Activated CD4-positive, alpha-beta T cell treated with anti-CD3 and anti-CD28 coated beads, Interleukin-2, amount 10 ng/mL, durations not matched to agents 7 days and 5 days (primary cell): ENCODE data around the gene TAS2R5. TPM values are rescaled to one million over a fixed set of nuclear protein-coding genes. Genes with fewer than 3 reads are reported as not detected.
"Not testable (repeated sequence)": the region's sequence is repeated elsewhere in the genome, so short reads cannot be mapped to it uniquely, and the experiment has no call there.

Experiments
- CTCF ChIA-PET: fragments of 350-600 bp; sonication (Branson Sonifier 250); formaldehyde crosslinking; loops from one replicate; lab custom pipeline; 2021; ENCODE audit warnings: antibody characterized with exemption; lab: Charles Lee
- POLR2A ChIA-PET: fragments of 350-600 bp; sonication (Branson Sonifier 250); formaldehyde crosslinking; loops from one replicate; lab custom pipeline; 2021; ENCODE audit warnings: antibody characterized with exemption; lab: Charles Lee
- DNase-seq: peaks from one replicate; pipeline ENCODE4 v3.0.0-alpha.2; 2020
- H3K27ac Mint-ChIP-seq: one replicate; pipeline ENCODE4 v1.8.0; 2021; ENCODE audit warnings: mild to moderate bottlenecking, moderate library complexity, mixed read lengths
- H3K27me3 Mint-ChIP-seq: one replicate; pipeline ENCODE4 v1.8.0; 2021; ENCODE audit warnings: mixed read lengths
- H3K36me3 Mint-ChIP-seq: one replicate; pipeline ENCODE4 v1.8.0; 2021; ENCODE audit warnings: low read depth, mixed read lengths
- H3K4me1 Mint-ChIP-seq: one replicate; pipeline ENCODE4 v1.8.0; 2021; ENCODE audit warnings: mixed read lengths
- H3K4me3 Mint-ChIP-seq: one replicate; pipeline ENCODE4 v1.8.0; 2021; ENCODE audit warnings: mild to moderate bottlenecking, moderate library complexity, mixed read lengths
- H3K9me3 Mint-ChIP-seq: one replicate; pipeline ENCODE4 v1.8.0; 2021; ENCODE audit warnings: mixed read lengths
- total RNA-seq, 2 experiments: library from RNA; stranded (reverse); gene quantifications; one replicate each; pipeline ENCODE4 v1.2.3, GENCODE V29; 2021

The TAS2R5 gene
- total RNA-seq, result 1 to 10 TPM; 1.2 to 1.3 TPM

GRCh38 chr7:141789917-141790316 is at the start of gene TAS2R5:
TSS of gene TAS2R5 (plus strand) at chr7:141790217. CDS start at chr7:141790362, 145 bp downstream.
- H3K4me1 Mint-ChIP-seq, result no peaks in the 10 kb centered on the region
- H3K27ac Mint-ChIP-seq, result no peak within 1 kb of the TSS
- H3K27me3 Mint-ChIP-seq, result no peaks in the 10 kb centered on the region
- no peak for DNase-seq
- ChIA-PET POLR2A (no interaction called here), CTCF (no interaction called here)
- no peaks in the 10 kb centered on the region for H3K9me3 Mint-ChIP-seq
- H3K36me3 Mint-ChIP-seq, result no peaks in the 10 kb centered on the region
- no peak within 1 kb of the TSS for H3K4me3 Mint-ChIP-seq

DNA sequence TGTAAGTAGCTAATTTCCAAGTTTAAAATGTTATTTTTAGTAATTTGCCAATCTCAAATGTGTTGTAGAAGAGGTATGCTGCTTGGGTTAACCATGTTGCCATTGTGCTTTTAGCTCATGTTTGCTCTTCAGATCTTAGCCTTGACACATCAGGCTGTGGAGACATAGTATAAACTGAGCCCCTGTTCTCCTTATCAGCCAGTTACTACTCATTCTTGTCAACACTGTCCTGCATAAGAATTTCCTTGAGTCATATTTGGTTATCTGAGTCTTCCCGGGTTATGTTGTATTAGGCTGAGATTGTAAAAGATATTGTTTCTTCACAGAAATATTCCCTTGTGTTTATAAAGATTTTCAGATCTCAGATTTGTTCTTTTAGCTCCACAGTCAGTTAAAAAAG is 47.8 kb upstream of the TAS2R5 start:
- Mint-ChIP-seq H3K27me3 (no peaks in the 10 kb centered on the region), H3K9me3 (no peaks in the 10 kb centered on the region), H3K4me1 (peaks cover 31% of the 10 kb centered on the region), H3K36me3 (peaks cover 48% of the 10 kb centered on the region), H3K27ac (no peak overlapping the region), H3K4me3 (no peak overlapping the region)
- no peak for DNase-seq
- ChIA-PET POLR2A (no interaction called here), CTCF (interaction anchor here (1.3 kb wide), 1 partner anchor 179 kb away, joined by 3 read pairs; no protein-coding TSS in a partner anchor)

GRCh38 chr7:141744131-141744530 is 45.9 kb upstream of the TAS2R5 start:
- Mint-ChIP-seq H3K4me3 (no peak overlapping the region), H3K27ac (no peak overlapping the region), H3K27me3 (no peaks in the 10 kb centered on the region), H3K4me1 (peaks cover 25% of the 10 kb centered on the region), H3K9me3 (no peaks in the 10 kb centered on the region), H3K36me3 (peaks cover 54% of the 10 kb centered on the region)
- CTCF ChIA-PET, result no interaction called here
- POLR2A ChIA-PET, result no interaction called here
- no peak for DNase-seq

DNA sequence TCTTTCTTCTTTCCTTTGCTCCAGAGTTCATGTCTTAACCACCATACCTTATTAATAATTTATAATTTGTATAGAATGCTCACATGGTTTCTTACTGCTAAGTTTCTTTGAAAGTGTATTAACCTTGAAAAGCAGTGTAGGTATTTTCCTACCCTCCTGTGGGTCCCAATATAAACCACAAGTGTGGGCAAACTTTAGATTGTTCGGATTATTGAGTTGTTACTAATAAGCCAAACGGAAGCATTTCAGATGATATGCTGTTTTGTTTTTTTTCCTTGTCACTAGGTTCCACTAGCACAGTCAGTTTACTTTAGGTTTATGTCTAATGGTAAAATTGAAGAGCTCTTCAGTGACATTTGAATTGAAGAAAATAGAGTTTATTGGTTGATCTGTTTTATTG is 41.6 kb upstream of the TAS2R5 start:
- DNase-seq, result no peak
- no peaks in the 10 kb centered on the region for H3K4me1 Mint-ChIP-seq
- H3K27ac Mint-ChIP-seq, result no peak overlapping the region
- POLR2A ChIA-PET, result no interaction called here
- no peak overlapping the region for H3K4me3 Mint-ChIP-seq
- H3K27me3 Mint-ChIP-seq, result no peaks in the 10 kb centered on the region
- H3K36me3 Mint-ChIP-seq, result peaks cover 74% of the 10 kb centered on the region
- H3K9me3 Mint-ChIP-seq, result peaks cover 27% of the 10 kb centered on the region
- CTCF ChIA-PET, result interaction anchor here (0.6 to 1.3 kb wide), 2 partner anchors 18 to 546 kb away, joined by 3 to 4 read pairs; no protein-coding TSS in a partner anchor

DNA sequence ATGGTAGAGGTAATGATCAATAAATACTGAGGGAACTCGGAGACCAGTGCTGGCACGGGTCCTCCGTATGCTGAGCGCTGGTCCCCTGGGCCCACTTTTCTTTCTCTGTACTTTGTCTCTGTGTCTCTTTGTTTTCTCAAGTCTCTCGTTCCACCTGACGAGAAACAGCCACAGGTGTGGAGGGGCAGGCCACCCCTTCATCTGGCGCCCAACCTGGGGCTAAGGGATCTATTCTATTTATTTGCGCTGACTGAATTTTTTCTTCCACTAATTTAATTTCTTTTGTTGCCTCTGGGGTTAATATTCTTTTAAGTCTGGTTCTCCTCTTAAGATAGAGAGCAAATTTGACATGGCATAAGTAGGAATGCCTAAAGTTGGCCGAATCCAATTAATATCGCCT is 38.1 kb upstream of the TAS2R5 start:
- DNase-seq, CTCF ChIA-PET, POLR2A ChIA-PET: not testable (repeated sequence)

DNA sequence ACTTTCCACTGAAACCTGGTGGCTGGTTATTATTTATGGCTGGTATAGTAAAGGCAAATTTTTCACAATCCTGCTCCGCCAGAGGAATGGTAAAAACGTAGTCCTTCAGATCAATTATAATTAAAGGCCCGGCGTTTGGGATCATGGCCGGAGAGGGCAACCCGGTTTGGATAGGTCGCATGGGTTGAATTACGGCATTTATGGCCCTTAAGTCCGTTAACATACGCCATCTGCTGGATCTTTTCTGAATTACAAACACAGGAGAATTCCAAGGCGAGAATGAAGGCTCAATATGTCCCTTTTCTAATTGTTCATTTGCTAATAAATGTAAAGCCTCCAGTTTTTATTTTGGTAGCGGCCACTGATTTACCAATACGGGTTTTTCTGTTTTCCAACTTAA is 37.4 kb upstream of the TAS2R5 start:
- H3K9me3 Mint-ChIP-seq, result peaks cover 27% of the 10 kb centered on the region
- no peak for DNase-seq
- H3K4me3 Mint-ChIP-seq, result no peak overlapping the region
- CTCF ChIA-PET, result no interaction called here
- POLR2A ChIA-PET, result no interaction called here
- no peak overlapping the region for H3K27ac Mint-ChIP-seq
- H3K36me3 Mint-ChIP-seq, result peaks cover 78% of the 10 kb centered on the region
- no peaks in the 10 kb centered on the region for H3K4me1 Mint-ChIP-seq
- H3K27me3 Mint-ChIP-seq, result no peaks in the 10 kb centered on the region

More for the DNA sequence above, 38.1 kb upstream of the TAS2R5 start:
- peaks cover 74% of the 10 kb centered on the region for H3K36me3 Mint-ChIP-seq
- H3K27me3 Mint-ChIP-seq, H3K4me3 Mint-ChIP-seq, H3K4me1 Mint-ChIP-seq, H3K27ac Mint-ChIP-seq: not testable (repeated sequence)
- peaks cover 27% of the 10 kb centered on the region for H3K9me3 Mint-ChIP-seq

- CTCF ChIA-PET, result interaction anchor here (1.3 kb wide), 1 partner anchor 17 kb away, joined by 4 read pairs; the partner anchor contains the start of gene SSBP1
- no peak overlapping the region for H3K4me3 Mint-ChIP-seq
- POLR2A ChIA-PET, result no interaction called here
- peak; percentile 28 for DNase-seq
- H3K27me3 Mint-ChIP-seq, result no peaks in the 10 kb centered on the region
- no peaks in the 10 kb centered on the region for H3K4me1 Mint-ChIP-seq
- H3K9me3 Mint-ChIP-seq, result peaks cover 25% of the 10 kb centered on the region
- H3K36me3 Mint-ChIP-seq, result peaks cover 77% of the 10 kb centered on the region
- no peak overlapping the region for H3K27ac Mint-ChIP-seq
These were observed 35.1 kb upstream of the TAS2R5 start for GRCh38 chr7:141754939-141755338.

DNA sequence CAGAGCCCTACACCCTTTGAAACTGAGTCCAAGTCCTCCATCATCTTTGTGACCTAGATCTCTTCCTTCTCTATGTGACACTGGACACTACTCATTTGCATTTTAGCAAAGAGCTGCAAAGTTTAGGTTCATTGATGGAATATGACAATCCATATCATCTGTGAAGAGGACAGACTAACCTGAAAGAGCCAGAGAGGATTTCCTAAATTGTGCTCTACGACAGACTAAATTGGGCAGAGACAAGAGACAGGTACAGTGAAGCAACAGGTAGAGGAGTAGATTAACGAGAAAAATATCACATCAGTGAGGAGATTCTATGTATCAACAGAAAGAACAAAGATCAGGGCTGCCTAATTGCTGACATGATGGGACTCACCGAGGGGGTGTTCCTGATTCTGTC is 26.2 kb upstream of the TAS2R5 start, which contains the start of gene TAS2R3:
TSS of gene TAS2R3 (plus strand) at position 301 of the 400 bp plus-strand sequence. CDS start at position 363, 62 bp downstream.
- POLR2A ChIA-PET, result no interaction called here
- H3K27me3 Mint-ChIP-seq, result no peaks in the 10 kb centered on the region
- CTCF ChIA-PET, result interaction anchor here (1.4 kb wide), 1 partner anchor 26 kb away, joined by 6 read pairs; the partner anchor contains the start of gene SSBP1
- H3K4me3 Mint-ChIP-seq, result no peak within 1 kb of the TSS
- no peaks in the 10 kb centered on the region for H3K4me1 Mint-ChIP-seq
- no peaks in the 10 kb centered on the region for H3K9me3 Mint-ChIP-seq
- DNase-seq, result no peak
- H3K27ac Mint-ChIP-seq, result no peak within 1 kb of the TSS
- H3K36me3 Mint-ChIP-seq, result peaks cover 36% of the 10 kb centered on the region

DNA sequence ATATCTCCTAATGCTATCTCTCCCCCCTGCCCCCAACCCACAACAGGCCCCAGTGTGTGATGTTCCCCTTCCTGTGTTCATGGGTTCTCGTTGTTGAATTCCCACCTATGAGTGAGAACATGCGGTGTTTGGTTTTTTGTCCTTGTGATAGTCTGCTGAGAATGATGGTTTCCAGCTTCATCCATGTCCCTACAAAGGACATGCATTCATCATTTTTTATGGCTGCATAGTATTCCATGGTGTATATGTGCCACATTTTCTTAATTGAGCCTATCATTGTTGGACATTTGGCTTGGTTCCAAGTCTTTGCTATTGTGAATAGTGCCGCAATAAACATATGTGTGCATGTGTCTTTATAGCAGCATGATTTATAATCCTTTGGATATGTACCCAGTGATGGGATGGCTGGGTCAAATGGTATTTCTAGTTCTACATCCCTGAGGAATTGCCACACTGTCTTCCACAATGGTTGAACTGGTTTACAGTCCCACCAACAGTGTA is 19.9 kb upstream of the TAS2R5 start:
- H3K27me3 Mint-ChIP-seq, H3K9me3 Mint-ChIP-seq, H3K27ac Mint-ChIP-seq, H3K4me3 Mint-ChIP-seq, DNase-seq, H3K4me1 Mint-ChIP-seq, POLR2A ChIA-PET: not testable (repeated sequence)
- H3K36me3 Mint-ChIP-seq, result peaks cover 28% of the 10 kb centered on the region
- CTCF ChIA-PET, result interaction anchor here (1.4 kb wide), 1 partner anchor 32 kb away, joined by 4 read pairs; the partner anchor contains the start of gene SSBP1

DNA sequence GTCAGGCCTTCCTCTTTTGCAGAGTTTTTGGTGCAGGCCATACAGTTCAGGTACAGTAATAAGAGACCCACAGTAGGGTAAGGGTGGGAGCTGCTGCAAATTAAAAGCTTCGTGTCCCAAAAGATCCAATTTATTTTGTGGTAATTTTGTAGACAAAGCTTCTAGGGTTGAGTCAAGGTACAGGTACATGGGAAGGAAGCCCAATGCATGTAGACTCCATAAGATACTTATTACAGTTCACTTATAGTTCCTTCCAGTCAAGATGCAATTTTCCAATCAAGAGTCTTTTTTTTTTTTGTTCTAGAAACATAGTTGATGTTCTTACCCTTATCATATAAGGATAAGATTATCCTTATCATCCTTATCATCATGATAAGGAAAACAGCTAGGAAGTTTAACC is 13.6 kb upstream of the TAS2R5 start, which contains the start of gene TAS2R4:
TSS of gene TAS2R4 (plus strand) at position 301 of the 400 bp plus-strand sequence. CDS start 1,815 bp downstream, outside the sequence.
- Mint-ChIP-seq H3K4me1 (no peaks in the 10 kb centered on the region), H3K4me3 (no peak within 1 kb of the TSS), H3K27ac (no peak within 1 kb of the TSS), H3K36me3 (peaks cover 41% of the 10 kb centered on the region), H3K27me3 (no peaks in the 10 kb centered on the region), H3K9me3 (peaks cover 6% of the 10 kb centered on the region)
- CTCF ChIA-PET, result interaction anchor here (1.0 to 1.3 kb wide), 4 partner anchors 9 to 15 kb away, joined by 3 to 5 read pairs (median 3); no protein-coding TSS in a partner anchor
- POLR2A ChIA-PET, result no interaction called here
- no peak for DNase-seq

- DNase-seq, result peak; percentile 43
- H3K9me3 Mint-ChIP-seq, result no peaks in the 10 kb centered on the region
- no peak overlapping the region for H3K27ac Mint-ChIP-seq
- H3K27me3 Mint-ChIP-seq, result no peaks in the 10 kb centered on the region
- no peak overlapping the region for H3K4me3 Mint-ChIP-seq
- ChIA-PET CTCF (interaction anchor here (0.6 to 1.3 kb wide), 3 partner anchors 9 to 271 kb away, joined by 3 to 4 read pairs (median 3); partner anchors contain the start of gene TAS2R4), POLR2A (no interaction called here)
- H3K36me3 Mint-ChIP-seq, result no peaks in the 10 kb centered on the region
- no peaks in the 10 kb centered on the region for H3K4me1 Mint-ChIP-seq
These were observed 4.1 kb upstream of the TAS2R5 start for GRCh38 chr7:141785706-141786552.

DNA sequence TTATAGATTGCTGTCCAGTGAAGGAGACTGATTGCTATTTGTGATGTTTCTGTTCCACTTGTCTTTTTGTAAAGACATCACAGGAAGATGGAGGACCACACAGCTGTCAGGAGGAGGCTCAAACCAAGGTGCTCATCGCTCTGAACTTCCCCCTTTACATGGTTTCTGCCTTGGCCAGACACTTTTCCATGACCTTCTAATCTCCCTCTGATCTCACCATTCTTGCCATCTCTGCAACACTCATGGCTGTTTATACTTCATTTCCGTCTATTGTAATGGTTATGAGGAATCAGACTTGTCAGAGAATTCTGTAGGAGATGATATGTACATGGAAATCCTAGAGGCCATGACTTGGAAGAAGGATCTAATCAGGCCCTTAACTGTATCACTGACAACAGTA is 1.7 kb upstream of the TAS2R5 start:
- no peaks in the 10 kb centered on the region for H3K27me3 Mint-ChIP-seq
- ChIA-PET POLR2A (no interaction called here), CTCF (interaction anchor here (1.3 kb wide), 1 partner anchor 11 kb away, joined by 3 read pairs; the partner anchor contains the start of gene TAS2R4)
- no peak for DNase-seq
- no peaks in the 10 kb centered on the region for H3K4me1 Mint-ChIP-seq
- H3K4me3 Mint-ChIP-seq, result no peak overlapping the region
- no peaks in the 10 kb centered on the region for H3K9me3 Mint-ChIP-seq
- H3K36me3 Mint-ChIP-seq, result no peaks in the 10 kb centered on the region
- no peak overlapping the region for H3K27ac Mint-ChIP-seq

GRCh38 chr7:141792526-141792925 is 2.5 kb downstream of the TAS2R5 start:
- DNase-seq, result no peak
- Mint-ChIP-seq H3K4me1 (no peaks in the 10 kb centered on the region), H3K27ac (no peak overlapping the region), H3K9me3 (no peaks in the 10 kb centered on the region), H3K27me3 (no peaks in the 10 kb centered on the region), H3K4me3 (no peak overlapping the region), H3K36me3 (peaks cover 2% of the 10 kb centered on the region)
- POLR2A ChIA-PET, result no interaction called here
- CTCF ChIA-PET, result no interaction called here
